Stimulated activated CD8-positive, alpha-beta memory T cell treated with anti-CD3 and anti-CD28 coated beads, Interleukin-12 subunit alpha, Interleukin-12 subunit beta, amount 100 ng/mL, for 1 hour (primary cell): ENCODE data around the gene TNS2.
A peak's percentile ranks its signal among the peaks of the same experiment; 100 is the strongest.
"Not testable (repeated sequence)": the region's sequence is repeated elsewhere in the genome, so short reads cannot be mapped to it uniquely, and the experiment has no call there.

Experiments used
- DNase-seq: peaks from one replicate; pipeline ENCODE4 v3.0.0-alpha.2; 2020; ENCODE audit warnings: low read depth

Gene TNS2

GRCh38 chr12:53094796-53095595, 45.1 kb downstream of the TNS2 start:
- DNase-seq: not testable (repeated sequence)

- DNase-seq: not testable (repeated sequence)
Measured at GRCh38 chr12:53095596-53095895, 45.7 kb downstream of the TNS2 start.

GRCh38 chr12:53096089-53096741, 46.4 kb downstream of the TNS2 start:
- no peak for DNase-seq

DNA sequence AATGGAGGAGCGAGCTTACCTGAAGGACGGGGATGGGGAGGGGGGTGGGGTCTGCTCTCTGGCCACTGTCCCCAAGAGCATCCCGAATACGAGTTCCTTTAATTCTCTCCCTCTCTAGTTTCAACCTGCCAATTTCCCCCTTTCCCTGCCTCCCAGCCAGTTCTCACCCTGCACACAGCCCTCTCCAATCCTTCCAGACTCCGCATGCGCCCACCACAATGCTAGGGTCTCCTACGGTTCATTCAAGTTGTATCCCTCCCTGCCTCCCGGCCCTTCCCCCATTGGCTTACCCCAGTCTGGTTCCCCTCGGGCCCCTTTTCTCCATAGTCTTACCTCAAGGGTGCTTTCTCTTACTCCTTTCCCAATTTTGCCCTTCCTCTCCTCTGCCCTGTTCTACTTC, 46.9 kb downstream of the TNS2 start:
- no peak for DNase-seq

DNA sequence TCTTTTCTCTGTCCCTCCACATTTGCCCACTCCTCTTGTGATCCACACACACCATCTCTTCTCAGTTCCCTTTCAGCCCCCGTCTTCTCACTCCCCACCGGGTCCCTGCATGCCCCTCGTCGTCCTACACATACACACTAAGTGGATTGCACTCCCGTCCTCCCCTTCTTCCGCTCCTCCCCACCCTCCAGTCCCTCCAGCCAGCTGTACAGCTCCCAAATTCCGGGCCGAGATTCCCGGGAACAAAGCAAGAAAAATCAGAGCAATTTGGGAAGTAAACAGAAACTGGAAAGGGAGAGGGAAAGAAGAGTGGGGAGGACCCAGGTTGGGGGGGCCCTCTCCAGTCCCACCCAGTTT, 47.3 kb downstream of the TNS2 start:
- DNase-seq: no peak

DNA sequence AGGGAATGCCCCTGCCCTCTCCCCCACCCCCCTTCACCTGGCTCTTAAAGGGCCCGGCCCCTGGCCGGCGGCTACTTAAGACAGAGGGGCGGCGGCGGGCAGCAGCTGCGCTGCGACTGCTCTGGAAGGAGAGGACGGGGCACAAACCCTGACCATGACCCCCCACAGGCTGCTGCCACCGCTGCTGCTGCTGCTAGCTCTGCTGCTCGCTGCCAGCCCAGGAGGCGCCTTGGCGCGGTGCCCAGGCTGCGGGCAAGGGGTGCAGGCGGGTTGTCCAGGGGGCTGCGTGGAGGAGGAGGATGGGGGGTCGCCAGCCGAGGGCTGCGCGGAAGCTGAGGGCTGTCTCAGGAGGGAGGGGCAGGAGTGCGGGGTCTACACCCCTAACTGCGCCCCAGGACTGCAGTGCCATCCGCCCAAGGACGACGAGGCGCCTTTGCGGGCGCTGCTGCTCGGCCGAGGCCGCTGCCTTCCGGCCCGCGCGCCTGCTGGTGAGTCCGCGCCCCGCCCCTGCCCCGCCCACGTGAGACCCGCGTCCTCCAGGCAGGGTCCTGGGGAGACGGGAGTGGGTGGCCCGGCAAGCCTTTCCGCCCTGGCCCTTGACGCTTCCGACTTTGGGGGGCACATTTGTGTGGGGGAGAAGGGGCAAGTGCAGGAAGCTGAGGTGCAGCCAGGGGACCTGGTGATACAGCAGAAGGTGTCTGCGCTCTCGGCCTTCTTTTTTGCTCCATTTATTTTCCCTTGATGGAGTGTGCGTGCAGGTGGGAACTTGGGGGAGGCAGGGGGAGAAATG, 47.9 kb downstream of the TNS2 start, which contains the start of gene IGFBP6:
IGFBP6 (plus strand) TSS at position 104 of the 790 bp plus-strand sequence; CDS start at position 155, 51 bp downstream.
- no peak for DNase-seq

DNA sequence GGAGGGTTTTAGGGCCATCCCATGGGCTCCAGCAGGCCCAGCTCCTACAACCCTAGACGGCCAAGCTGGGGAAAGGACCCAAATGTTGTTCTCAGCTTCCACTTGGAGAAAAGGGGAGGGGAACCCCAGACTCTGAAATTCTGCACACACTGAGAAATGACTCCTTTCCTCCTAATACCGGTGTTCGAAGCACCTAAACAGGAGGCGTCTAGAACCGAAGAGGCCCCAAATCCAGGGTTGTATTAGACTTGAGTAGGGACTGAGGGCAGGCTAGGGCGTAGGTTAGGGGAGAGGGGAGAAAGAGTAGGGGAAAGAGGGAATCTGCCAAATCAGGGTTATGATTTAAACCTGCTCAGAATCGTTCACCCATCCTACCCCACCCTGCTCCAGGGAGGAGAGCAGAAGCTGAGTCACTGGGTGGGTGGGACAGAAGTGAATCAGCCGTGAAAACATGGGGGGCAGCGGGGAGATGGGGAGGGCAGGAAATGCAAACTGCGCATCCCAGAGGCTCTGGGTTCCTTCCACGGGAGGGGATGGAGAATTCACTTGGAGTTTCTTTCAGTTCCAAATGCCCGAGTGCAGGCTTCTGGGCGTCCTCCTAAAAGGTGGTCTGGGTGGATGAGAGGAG, 48.6 kb downstream of the TNS2 start:
- no peak for DNase-seq

- DNase-seq: peak; percentile 84
Measured at GRCh38 chr12:53099071-53099882, 49.4 kb downstream of the TNS2 start.

DNA sequence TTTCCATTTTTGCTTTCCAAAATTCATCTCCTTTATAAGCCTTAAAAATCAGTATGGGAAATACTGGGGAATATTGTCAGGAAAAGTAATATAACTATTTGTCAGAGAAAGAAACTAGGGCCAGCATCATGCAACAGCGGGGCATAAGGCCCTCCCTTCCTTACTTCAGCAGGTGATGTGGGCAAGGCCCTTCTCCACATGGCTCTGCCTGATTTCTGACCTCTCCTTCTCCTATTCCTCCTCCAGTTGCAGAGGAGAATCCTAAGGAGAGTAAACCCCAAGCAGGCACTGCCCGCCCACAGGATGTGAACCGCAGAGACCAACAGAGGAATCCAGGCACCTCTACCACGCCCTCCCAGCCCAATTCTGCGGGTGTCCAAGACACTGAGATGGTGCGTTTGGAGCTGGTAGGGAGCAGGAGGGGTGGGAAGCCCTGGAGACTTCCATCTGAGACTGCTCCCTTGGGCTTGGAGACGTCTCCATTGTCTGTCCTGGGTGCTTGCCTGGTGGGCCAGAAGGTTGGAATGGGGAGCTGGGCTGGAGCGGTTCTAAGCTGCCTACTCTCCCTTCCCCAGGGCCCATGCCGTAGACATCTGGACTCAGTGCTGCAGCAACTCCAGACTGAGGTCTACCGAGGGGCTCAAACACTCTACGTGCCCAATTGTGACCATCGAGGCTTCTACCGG, 50.7 kb downstream of the TNS2 start:
- no peak for DNase-seq

GRCh38 chr12:53101266-53101665, 51.4 kb downstream of the TNS2 start:
- DNase-seq: no peak

DNA sequence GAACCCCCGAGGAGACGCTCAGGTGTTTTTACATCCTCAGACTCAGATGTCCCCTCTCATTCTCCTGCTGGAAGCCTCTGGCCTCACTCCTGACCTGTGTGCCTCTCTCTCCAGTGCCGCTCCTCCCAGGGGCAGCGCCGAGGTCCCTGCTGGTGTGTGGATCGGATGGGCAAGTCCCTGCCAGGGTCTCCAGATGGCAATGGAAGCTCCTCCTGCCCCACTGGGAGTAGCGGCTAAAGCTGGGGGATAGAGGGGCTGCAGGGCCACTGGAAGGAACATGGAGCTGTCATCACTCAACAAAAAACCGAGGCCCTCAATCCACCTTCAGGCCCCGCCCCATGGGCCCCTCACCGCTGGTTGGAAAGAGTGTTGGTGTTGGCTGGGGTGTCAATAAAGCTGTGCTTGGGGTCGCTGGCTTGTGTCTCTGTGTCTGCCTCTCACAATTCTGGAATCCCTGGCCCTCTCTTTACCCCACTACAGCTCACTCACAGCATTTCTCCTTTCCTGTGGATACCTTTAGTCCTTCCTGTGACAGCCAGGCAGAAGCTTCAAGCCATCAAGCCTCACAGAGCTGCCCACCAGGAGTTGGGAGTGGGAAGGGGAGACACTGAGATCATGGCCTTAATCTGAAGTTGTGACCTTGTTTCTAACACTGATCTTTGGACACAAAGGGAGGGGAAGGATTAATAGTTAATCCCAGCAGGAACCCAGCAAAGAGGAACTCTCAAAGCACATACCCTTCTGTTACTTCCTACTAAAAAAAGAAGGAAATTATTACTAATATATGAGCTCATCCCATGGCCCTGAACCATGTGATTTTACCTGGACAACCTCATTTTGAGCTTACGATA, 52.3 kb downstream of the TNS2 start:
- no peak for DNase-seq

- peak; percentile 43 for DNase-seq
Measured at GRCh38 chr12:53102883-53103807, 53.3 kb downstream of the TNS2 start, which contains the start of gene SOAT2. TSS of gene SOAT2 (plus strand) at chr12:53103486. CDS start at chr12:53103578, 92 bp downstream.

DNA sequence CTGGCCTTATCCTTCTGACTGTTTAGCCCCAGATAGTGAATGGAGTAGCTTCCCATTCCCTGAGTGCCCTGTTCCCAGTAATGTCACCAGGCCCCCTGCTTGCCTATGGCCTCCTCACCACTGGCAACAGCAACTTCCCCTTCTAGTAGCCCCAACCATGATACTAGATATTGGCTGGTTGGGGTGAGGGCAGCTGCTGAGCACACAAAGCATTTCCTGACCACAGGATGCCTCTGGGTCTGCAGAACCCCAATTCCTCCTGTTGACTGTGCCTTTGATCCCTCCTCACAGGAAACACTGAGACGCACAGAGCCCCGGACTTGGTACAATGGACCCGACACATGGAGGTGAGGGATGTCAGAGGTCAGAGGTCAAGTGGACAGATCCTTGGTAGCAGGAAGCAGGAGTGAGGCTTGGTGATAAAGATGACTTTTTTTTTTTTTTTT, 54.0 kb downstream of the TNS2 start:
- no peak for DNase-seq

- DNase-seq: no peak
Measured at GRCh38 chr12:53105256-53105655, 55.4 kb downstream of the TNS2 start.

DNA sequence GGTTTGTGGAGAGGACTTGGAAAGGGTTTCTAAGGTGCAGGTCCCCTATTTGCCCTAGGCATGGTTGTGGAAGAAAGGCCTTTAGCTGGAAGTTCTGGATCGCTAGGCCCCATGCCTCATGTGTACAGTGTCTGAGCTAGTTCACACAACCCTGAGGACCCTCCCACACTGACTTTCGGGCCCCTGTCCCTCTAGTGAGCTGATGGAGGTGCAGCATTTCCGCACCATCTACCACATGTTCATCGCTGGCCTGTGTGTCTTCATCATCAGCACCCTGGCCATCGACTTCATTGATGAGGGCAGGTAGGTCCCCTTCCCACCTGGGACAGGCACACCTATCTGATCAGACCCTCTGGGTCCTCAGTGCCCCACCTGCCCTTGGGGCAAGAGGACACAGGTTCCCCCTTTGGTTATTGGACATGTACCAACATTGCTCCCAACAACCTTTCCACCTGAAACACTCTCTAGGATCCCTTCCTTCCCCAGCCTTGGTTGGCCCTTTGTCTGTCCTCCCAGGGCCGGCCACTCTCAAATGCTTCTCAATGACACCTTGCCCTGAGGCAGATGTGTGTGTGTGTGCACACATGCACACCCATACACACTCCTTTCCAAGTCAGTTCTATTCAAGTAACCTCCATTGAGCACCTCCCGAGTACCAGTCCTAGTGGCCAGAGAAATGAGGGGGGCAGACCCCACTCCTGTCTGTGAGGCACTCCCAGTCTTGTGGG, 56.0 kb downstream of the TNS2 start:
- no peak for DNase-seq

- no peak for DNase-seq
Measured at GRCh38 chr12:53107122-53107521, 57.3 kb downstream of the TNS2 start.

- DNase-seq: not testable (repeated sequence)
Measured at GRCh38 chr12:53112431-53112830, 62.6 kb downstream of the TNS2 start.

GRCh38 chr12:53113136-53113705, 63.4 kb downstream of the TNS2 start:
- DNase-seq: no peak
